Transverse colon (tissue), 4 donors: ENCODE measurements around the gene CWF19L1. TPM values are rescaled to one million over a fixed set of nuclear protein-coding genes. Genes with fewer than 3 reads are reported as not detected.

Source experiments
- DNase-seq: peaks from one replicate; pipeline ENCODE4 v3.0.0-alpha.2; 2019
- H3K27ac ChIP-seq, 4 donors: fragments of 200-600 bp; sonication (generic); 2 replicates each; pipeline ENCODE4 v1.5.1; 2016 to 2018; ENCODE audit warnings: inconsistent platforms in 4 of 4
- H3K27me3 ChIP-seq: fragments of 200-600 bp; sonication (generic); 2 replicates; pipeline ENCODE4 v1.5.1; 2017; ENCODE audit warnings: inconsistent platforms
- H3K36me3 ChIP-seq, 4 donors: fragments of 200-600 bp; sonication (generic); 2 replicates each; pipeline ENCODE4 v1.5.1; 2017 to 2019; ENCODE audit warnings: inconsistent platforms in 4 of 4
- H3K4me1 ChIP-seq, 4 donors: fragments of 200-600 bp; sonication (generic); 2 replicates each; pipeline ENCODE4 v1.5.1; 2017 to 2020; ENCODE audit warnings: inconsistent platforms in 4 of 4
- H3K4me3 ChIP-seq, 4 donors: fragments of 200-600 bp; sonication (generic); 1 replicate in 1 of 4; 2 replicates in 3 of 4; pipeline versions ENCODE4 v1.5.1 to v1.6.1; 2017 to 2019; ENCODE audit warnings: inconsistent platforms in 4 of 4
- H3K9me3 ChIP-seq, 2 donors: fragments of 200-600 bp; sonication (generic); 2 replicates each; pipeline ENCODE4 v1.5.1; 2017 to 2019; ENCODE audit warnings: inconsistent platforms in 2 of 2
- CTCF ChIP-seq, 5 experiments: fragments of 200-600 bp in 3 of 5; fragments of 450-650 bp in 2 of 5; sonication (generic) in 3 of 5; IDR thresholded peaks; 1 replicate in 2 of 5; 2 replicates in 3 of 5; pipeline ENCODE4 v1.5.1; 2016 to 2017; ENCODE audit warnings: antibody characterized with exemption in 5 of 5, inconsistent platforms in 3 of 5, mild to moderate bottlenecking in 2 of 5, moderate library complexity in 1 of 5
- EP300 ChIP-seq: sonication (generic); formaldehyde crosslinking; IDR thresholded peaks from one replicate; pipeline ENCODE4 v1.6.1; 2017; ENCODE audit warnings: antibody characterized with exemption, low read depth
- POLR2A ChIP-seq: fragments of 450-650 bp; IDR thresholded peaks from one replicate; pipeline ENCODE4 v1.6.1; 2016; ENCODE audit warnings: antibody characterized with exemption, mild to moderate bottlenecking, moderate library complexity
- POLR2AphosphoS5 ChIP-seq, 3 donors: sonication (generic); formaldehyde crosslinking; IDR thresholded peaks; one replicate each; pipeline ENCODE4 v1.6.1; 2016; ENCODE audit warnings: antibody characterized with exemption in 3 of 3
- WGBS, 2 donors: methylation state at CpG; one replicate each; pipeline ENCODE4 v1.1.5; 2018; ENCODE audit warnings: low coverage in 1 of 2; 5-methylcytosine and 5-hydroxymethylcytosine counted together
- in situ Hi-C, 4 donors: fragments of 200-750 bp; cut with MboI; loops; one replicate each; pipeline versions ENCODE4 v1.15.0 to v1.15.1; 2017; ENCODE audit warnings: low sequenced_read_pairs in 3 of 4, low pct_ligation_motif_present in 1 of 4, low pct_unique_long_range_greater_than_20kb in 1 of 4
- intact Hi-C: fragments of 100-400 bp; cut with DNase I; formaldehyde crosslinking; loops from one replicate; pipeline ENCODE4 v1.15.1; 2023; ENCODE audit warnings: low total_unique reads
- total RNA-seq, 4 donors: library from RNA; depleted of rRNA; stranded (reverse); fragments of >200 nt; gene quantifications; one replicate each; pipeline ENCODE4 v1.1.0, GENCODE V29; 2016

Gene CWF19L1
- total RNA-seq, 4 donors from 2014 or later = 2.2 to 15.2 (median 13.0) TPM

GRCh38 chr10:100265821-100266485 lies 1.5 kb downstream of the CWF19L1 start:
- H3K9me3 ChIP-seq = no peaks in the 10 kb centered on the region
- peaks cover 8 to 26% (median 16%) of the 10 kb centered on the region in 4 donors for H3K4me1 ChIP-seq
- WGBS, 2 donors = 93 to 96% methylated on average over 11 to 15 of the region's 15 CpGs
- H3K27me3 ChIP-seq = no peaks in the 10 kb centered on the region
- peak overlapping the region in 1 of 4 donors; percentile 94 for H3K27ac ChIP-seq
- intact Hi-C loops (no loop called here), in situ Hi-C loops (no loop called here)
- H3K36me3 ChIP-seq = peaks cover 0 to 6% (median 0%) of the 10 kb centered on the region in 4 donors
- H3K4me3 ChIP-seq = peak overlapping the region in 1 of 4 donors; percentile 80
- no peak for DNase-seq
- TF ChIP-seq POLR2A (no peak), EP300 (no peak), CTCF (IDR thresholded peaks at IDR 0.05) (no peak), POLR2AphosphoS5 (IDR thresholded peaks at IDR 0.05) (no peak)

GRCh38 chr10:100254191-100254590 lies 13.2 kb downstream of the CWF19L1 start:
- no peaks in the 10 kb centered on the region for H3K4me1 ChIP-seq
- H3K36me3 ChIP-seq = peaks cover 0 to 52% (median 22%) of the 10 kb centered on the region in 4 donors
- intact Hi-C loops = no loop called here
- H3K27me3 ChIP-seq = no peaks in the 10 kb centered on the region
- WGBS, 2 donors = 94 to 100% methylated on average over 1 to 3 of the region's 3 CpGs
- TF ChIP-seq CTCF (IDR thresholded peaks at IDR 0.05) (no peak), POLR2AphosphoS5 (IDR thresholded peaks at IDR 0.05) (no peak), EP300 (no peak)
- DNase-seq = no peak
- in situ Hi-C loops = no loop called here
- no peak overlapping the region for H3K4me3 ChIP-seq
- H3K9me3 ChIP-seq = no peaks in the 10 kb centered on the region
- H3K27ac ChIP-seq = no peak overlapping the region

- Histone ChIP-seq H3K27ac (no peak overlapping the region), H3K27me3 (no peaks in the 10 kb centered on the region), H3K4me3 (no peak overlapping the region), H3K4me1 (no peaks in the 10 kb centered on the region), H3K36me3 (peaks cover 0 to 56% (median 25%) of the 10 kb centered on the region in 4 donors), H3K9me3 (no peaks in the 10 kb centered on the region)
- intact Hi-C loops = no loop called here
- WGBS, 2 donors = 86 to 93% methylated on average over 4 to 5 of the region's 5 CpGs
- TF ChIP-seq EP300 (no peak), CTCF (IDR thresholded peaks at IDR 0.05) (no peak), POLR2AphosphoS5 (IDR thresholded peaks at IDR 0.05) (no peak), POLR2A (no peak)
- in situ Hi-C loops = no loop called here
- DNase-seq = no peak
Observed at GRCh38 chr10:100253041-100253440, 14.4 kb downstream of the CWF19L1 start.

DNA sequence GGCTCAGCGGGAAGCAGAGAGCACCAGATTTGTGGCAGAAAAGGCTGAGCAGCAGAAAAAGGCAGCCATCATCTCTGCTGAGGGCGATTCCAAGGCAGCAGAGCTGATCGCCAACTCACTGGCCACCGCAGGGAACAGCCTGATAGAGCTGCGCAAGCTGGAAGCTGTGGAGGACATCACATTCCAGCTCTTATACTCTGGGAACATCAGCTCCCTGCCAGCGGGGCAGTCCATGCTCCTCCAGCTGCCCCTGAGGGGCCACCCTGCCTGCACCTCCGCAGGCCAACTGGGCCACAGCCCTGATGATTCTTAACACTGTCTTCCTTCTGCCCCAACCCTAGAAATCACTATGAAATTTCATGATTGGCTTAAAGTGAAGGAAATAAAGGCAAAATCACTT lies 18.6 kb downstream of the CWF19L1 start:
- Histone ChIP-seq H3K4me1 (no peaks in the 10 kb centered on the region), H3K27ac (no peak overlapping the region), H3K36me3 (peaks cover 0 to 54% (median 26%) of the 10 kb centered on the region in 4 donors), H3K4me3 (no peak overlapping the region), H3K9me3 (no peaks in the 10 kb centered on the region), H3K27me3 (no peaks in the 10 kb centered on the region)
- intact Hi-C loops (no loop called here), in situ Hi-C loops (no loop called here)
- WGBS, 2 donors = 99% methylated on average over 7 of the region's 7 CpGs; no CpG with 5 or more reads in 1 of the 2 donors
- DNase-seq = no peak
- no peak for TF ChIP-seq POLR2A
- TF ChIP-seq POLR2AphosphoS5 (IDR thresholded peaks at IDR 0.05) = no peak
- TF ChIP-seq EP300 = no peak
- no peak for TF ChIP-seq CTCF (IDR thresholded peaks at IDR 0.05)
